Inflammatory macrophage (primary cell): Measurements from ENCODE around the gene USO1.
"Not testable (repeated sequence)": the region's sequence is repeated elsewhere in the genome, so short reads cannot be mapped to it uniquely, and the experiment has no call there.

Experiments used
- DNase-seq, 2 donors: peaks; one replicate each; pipeline ENCODE4 v3.0.0-alpha.2; 2020 to 2022

USO1 gene

DNA sequence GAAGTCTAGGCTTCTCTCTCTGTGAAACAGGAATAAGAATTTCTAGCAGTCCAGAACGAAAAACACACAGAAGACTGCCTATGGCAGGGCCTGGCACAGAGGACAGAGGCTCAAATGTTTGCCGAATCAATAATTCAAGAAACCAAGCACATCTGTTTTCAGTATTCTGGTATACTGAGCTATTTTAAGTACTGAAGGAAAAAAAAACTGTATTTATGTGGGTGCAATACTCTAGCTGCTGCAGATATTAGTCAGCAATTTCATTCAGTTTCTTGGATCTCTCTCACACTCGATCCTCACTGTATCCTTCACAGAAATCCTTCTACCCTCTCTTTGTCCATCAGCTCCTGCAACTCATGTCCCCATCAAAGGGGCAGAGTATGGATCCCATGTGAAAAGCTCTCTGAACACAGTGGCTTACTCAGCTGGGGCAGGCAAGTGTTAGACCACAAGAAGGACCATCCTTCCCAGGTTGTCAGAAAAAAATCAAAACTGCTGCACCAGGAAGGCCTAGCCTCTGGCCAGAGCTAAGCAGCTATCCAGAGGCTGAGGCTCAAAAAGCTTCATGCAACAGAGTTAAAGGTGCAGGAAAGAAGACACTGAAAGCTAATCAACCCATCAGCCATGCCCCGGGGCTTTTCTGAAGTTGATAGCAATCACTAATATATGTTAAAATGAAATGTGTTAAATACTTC is 9.1 kb upstream of the USO1 start:
- no peak for DNase-seq

- DNase-seq: not testable (repeated sequence)
These were observed 8.3 kb upstream of the USO1 start for GRCh38 chr4:75716054-75716453.

GRCh38 chr4:75717408-75717807 is 7.0 kb upstream of the USO1 start:
- DNase-seq: no peak

DNA sequence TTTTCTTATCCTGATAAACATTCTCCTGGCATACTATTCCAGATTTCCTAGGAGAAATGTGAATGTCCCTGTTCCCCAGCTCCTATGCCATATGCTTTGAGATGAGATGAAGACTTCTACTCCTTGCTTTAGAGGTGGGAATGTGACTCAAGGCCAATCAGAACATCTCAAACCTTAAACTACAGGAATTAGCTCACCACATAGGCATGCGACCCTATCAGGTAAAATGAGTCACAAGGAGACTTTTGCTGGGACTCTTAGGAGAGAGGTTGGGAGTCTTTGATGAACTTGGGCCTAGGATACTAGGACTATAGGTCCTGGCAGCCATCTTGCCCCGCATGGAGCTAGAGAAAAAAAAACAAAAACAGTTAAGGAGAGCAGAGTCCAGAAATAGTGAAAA is 5.8 kb upstream of the USO1 start:
- no peak for DNase-seq

- no peak for DNase-seq
These were observed 2.0 kb upstream of the USO1 start for GRCh38 chr4:75722417-75722816.

DNA sequence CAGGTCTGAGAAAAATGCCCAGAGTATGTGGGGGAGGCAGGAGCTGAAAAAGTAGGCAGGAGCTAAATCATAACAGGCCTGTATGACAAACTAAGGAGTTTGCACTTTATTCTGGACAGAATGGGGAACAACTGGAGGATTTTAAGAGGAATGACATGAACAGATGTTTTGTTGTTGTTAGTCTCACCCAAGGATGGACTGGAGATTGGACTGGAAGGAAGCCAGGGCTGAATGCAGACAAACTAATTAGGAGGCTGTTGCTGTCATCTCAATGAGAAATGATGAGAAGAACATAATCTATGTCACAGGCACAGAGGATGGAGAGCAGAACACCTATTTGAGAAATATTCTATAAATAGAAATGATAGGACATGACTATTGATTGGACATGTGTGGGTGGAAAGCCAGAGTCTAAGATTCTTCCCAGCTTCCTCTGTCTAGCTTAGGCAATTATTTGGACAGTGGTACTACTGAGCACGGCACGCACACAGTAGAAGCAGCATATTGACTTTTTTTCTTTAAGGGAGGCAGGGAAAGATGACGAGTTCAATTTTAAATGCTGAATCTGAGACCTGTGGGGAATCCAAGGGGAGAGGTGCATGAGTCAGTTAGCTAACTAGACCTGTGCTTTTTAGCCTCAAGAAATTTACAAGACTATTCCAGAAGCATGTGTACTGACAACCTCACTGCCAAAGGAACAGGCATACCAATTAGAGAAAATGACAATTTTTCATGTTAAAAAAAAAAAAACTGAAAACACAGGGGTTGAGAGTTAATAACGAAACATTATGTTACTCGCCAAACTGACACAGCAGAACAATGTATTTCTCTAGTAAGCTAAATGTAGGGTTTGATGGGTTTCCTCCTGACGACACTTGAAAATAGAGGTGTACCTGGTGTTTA is 963 bp upstream of the USO1 start:
- DNase-seq: peak; percentile 16 to 50

DNA sequence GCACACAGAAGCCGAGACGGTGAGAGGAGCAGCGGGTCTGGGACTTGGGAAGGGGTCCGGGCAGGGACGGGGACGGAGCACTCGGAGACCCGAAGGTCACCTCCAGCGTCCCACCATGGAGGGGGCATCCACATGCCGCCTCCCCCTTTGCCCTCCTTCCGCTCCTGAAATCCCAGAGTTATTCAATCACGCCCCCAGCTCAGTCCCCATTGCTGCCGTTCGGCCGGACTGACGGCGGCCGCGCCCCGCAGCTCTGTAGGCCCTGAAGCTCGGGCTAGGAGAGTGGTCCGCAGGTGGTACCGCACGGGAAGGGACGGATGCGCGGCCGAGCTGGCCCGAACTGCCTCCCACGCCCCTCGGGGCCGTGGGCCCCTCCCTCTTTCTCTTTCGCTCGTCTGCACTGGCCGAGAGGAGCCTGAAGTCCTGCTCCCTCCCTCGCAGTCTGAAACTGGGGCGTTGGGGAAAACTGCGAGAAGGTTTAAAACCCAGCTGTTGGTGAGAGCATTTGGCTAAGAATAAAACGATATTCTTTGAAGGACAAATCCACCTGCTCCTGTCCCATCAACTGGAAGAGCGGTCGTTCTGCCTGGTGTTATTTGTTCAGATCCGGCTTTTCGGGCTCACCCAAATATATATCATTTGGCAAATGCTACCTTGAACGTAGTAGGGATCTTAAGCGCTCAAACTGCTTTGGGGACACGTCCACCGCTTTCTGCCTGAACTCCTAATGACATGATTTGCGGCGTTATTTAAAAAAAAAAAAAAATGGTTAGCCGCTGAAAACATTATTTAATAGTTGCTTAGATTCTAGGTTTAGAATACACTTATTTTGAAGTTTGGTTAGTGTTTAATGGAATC is 719 bp downstream of the USO1 start:
- peak; percentile 81 to 86 for DNase-seq

- DNase-seq: not testable (repeated sequence)
These were observed 1.7 kb downstream of the USO1 start for GRCh38 chr4:75725942-75726538.

- DNase-seq: no peak
These were observed 2.2 kb downstream of the USO1 start for GRCh38 chr4:75726577-75726976.

DNA sequence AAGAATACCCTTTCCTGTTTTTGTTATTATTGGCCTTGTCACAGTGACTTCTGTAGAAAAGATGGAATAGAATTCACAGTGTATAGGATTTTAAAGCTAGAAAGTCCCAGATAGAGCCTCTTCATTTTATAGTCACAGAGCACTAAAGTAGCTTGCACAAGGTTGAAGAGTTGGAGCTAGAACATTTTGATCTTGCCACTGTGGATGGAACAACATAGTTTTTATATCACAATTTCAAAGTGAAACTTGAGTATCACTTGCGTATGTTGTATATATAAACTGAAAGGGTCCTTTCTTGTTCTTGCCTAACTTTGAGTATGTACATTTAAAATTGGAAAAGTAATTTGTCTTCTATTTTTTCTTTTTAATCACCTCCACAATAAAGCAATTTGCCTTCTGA is 2.7 kb downstream of the USO1 start:
- no peak for DNase-seq

- DNase-seq: no peak
These were observed 5.5 kb downstream of the USO1 start for GRCh38 chr4:75729836-75730235.

DNA sequence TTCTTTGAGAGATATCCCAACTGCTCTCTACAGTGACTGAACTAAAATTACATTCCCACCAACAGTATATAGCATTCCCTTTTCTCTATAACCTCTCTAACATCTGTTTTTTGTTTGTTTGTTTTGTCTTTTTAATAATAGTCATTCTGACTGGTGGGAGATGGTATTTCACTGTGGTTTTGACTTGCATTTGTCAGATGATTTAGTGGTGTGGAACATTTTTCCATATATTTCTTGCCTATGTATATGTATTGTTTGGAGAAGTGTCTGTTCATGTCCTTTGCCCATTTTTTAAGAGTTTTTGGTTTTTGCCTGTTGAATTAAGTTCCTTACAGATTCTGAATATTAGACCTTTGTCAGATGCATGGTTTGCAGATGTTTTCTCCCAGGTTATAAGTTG is 9.0 kb downstream of the USO1 start:
- DNase-seq: no peak

GRCh38 chr4:75735525-75735924 is 11.1 kb downstream of the USO1 start:
- no peak for DNase-seq

DNA sequence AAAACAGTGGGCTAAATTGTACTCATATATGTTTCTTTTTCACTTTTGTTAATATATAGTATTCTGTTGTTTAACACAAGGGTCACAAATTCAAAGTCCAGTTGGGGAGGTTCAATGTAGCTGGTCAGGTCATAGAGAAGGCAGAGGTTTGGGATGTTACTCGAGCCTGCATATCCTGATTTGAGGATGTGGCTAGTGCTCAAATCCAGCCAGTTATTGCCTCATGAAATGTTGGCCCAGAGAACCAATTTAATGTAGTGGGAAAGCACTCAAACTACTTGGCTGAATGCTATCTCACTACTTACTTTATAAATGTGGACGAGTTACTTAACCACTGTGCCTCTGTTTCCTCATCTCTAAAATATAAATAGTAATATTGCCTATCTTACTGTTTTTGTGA is 12.5 kb downstream of the USO1 start:
- DNase-seq: peak in 1 of 2 donors; percentile 6

DNA sequence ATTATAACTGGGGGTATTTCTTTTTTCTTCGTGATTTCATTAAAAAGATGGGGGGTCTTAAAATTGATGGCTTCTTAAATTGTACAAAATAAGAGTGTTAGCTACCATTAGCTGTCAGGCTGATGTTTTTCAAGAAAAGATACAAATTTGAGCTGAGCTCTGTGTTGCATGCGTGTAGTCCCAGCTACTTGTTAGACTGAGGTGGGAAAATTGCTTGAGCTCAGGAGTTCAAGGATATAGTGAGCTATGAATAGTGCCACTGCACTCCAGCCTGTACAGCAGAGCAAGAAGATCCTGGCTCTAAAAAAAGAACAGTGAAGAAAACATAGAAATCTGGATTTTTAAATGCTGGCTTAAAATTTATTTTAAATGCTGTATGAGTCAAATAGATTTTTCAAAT is 13.0 kb downstream of the USO1 start:
- no peak for DNase-seq

- DNase-seq: no peak
These were observed 16.6 kb downstream of the USO1 start for GRCh38 chr4:75741027-75741426.

GRCh38 chr4:75742451-75742850 is 18.1 kb downstream of the USO1 start:
- DNase-seq: no peak

DNA sequence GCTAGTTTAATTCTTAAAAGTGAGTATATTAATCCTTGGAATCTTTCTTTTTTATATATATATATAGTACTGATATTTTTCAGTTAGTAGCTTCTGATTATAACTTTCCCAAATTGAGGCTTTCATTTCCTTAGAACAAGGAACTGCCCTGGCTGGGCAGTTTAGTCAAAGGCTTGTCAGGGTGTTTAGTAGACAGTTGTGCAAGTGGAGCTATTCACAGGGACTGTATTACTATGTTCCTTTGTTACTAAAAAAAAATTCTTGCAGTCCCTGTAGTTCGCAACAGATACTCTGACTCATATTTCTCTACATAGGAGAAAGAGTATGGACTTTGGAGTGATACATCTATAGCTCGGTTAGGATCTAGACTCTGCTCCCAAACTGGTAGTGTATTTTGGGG is 20.8 kb downstream of the USO1 start:
- peak; percentile 83 to 84 for DNase-seq

- DNase-seq: no peak
These were observed 21.4 kb downstream of the USO1 start for GRCh38 chr4:75745721-75746199.

GRCh38 chr4:75752637-75753036 is 28.3 kb downstream of the USO1 start:
- no peak for DNase-seq

GRCh38 chr4:75769036-75769435 is 44.7 kb downstream of the USO1 start:
- DNase-seq: no peak

- DNase-seq: no peak
These were observed 47.2 kb downstream of the USO1 start for GRCh38 chr4:75771607-75772006.

DNA sequence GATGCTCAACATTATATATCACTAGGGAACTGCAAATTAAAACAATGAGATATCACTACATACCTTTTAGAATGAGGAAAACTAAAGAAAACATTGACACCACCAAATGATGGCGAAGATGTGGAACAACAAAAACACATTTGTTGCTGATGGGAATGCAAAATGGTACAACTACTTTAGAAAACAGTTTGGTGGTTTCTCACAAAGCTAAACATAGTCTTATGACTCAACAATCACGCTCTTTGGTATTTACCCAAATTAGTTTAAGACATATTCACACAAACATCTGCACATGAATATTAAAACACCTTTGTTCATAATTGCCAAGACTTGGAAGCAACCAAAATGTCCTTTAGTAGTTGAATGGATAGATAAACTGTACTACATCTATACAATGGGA is 53.2 kb downstream of the USO1 start:
- no peak for DNase-seq
